Stimulated activated CD4-positive, alpha-beta T cell treated with anti-CD3 and anti-CD28 coated beads, Interleukin-15, amount 100 ng/mL, for 24 hours (primary cell): ENCODE data around the gene CLDN22.
"Not testable (repeated sequence)": the region's sequence is repeated elsewhere in the genome, so short reads cannot be mapped to it uniquely, and the experiment has no call there.

Experiments used
- DNase-seq: peaks from one replicate; pipeline ENCODE4 v3.0.0-alpha.2; 2020

CLDN22 gene

DNA sequence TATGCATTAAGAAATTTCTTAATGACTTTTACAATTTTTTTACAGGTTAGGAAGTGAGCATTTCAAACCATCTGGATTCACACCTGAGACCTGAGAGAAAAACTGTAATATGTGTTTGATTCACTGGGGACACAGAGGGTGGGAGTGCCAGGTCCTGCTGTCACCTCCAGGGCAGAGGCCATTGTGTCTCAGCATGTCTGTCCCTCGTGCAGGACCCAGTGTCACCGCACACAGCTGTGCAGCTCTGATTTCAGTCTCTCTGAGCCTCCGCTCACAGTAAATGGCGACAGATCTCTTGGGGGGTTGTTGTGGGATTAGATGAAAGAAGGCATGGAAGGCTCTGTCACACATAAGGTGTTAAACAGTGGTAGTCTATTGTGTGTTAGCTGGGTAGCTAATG lies 25.2 kb upstream of the CLDN22 start:
- DNase-seq, result no peak

DNA sequence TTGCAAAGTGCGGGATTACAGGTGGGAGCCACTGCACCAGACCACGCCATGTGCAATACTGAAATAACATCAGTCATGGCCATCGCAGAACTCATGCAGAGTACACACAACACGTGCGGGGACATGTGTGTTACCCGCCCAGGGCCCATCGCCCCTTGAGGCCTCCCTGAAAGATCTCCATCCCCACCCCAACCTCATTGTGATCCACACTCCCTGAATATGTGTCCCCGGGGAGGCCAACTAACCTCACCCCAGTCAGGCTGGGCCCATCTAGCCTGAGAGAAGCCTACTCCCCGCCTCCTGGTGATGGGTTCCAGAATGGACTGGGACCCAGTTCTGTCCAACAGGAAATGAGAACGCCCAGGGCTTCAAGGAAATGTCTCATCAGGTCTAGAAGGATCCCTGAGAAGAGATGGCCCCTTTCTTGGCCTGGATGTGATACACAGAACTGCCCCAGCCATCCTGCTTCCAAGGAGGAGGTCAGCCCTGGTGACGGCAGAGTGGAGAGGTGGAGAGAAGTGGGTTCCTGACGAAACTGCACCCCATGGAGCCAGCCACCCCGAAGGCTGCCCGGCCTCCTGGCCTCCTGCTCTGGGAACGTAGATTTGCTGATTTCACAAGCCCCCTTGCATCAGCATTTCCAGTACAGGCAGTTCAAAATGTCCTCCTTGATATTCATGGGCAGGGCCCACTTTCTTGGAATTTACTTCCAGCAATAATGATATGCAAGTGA lies 24.6 kb upstream of the CLDN22 start:
- DNase-seq, result no peak

DNA sequence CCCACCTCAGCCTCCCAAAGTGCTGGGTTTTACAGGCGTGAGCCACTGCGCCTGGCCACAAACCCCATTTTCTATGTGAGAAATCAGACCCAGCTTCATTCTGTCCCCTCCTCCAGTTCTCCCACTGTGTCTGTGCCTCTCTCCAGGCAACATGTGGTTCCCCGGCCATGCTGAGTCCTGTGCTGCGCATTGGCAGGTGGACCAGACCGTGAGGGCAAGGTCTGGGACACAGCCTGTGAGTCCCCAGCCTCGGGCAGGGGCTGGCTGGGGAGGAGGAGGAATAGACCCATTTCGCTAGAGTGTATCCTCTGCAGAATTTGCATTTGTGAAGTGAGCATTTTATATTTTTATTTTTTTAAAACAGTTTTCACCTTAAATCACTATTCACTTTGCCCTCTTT lies 23.7 kb upstream of the CLDN22 start:
- DNase-seq, result no peak

DNA sequence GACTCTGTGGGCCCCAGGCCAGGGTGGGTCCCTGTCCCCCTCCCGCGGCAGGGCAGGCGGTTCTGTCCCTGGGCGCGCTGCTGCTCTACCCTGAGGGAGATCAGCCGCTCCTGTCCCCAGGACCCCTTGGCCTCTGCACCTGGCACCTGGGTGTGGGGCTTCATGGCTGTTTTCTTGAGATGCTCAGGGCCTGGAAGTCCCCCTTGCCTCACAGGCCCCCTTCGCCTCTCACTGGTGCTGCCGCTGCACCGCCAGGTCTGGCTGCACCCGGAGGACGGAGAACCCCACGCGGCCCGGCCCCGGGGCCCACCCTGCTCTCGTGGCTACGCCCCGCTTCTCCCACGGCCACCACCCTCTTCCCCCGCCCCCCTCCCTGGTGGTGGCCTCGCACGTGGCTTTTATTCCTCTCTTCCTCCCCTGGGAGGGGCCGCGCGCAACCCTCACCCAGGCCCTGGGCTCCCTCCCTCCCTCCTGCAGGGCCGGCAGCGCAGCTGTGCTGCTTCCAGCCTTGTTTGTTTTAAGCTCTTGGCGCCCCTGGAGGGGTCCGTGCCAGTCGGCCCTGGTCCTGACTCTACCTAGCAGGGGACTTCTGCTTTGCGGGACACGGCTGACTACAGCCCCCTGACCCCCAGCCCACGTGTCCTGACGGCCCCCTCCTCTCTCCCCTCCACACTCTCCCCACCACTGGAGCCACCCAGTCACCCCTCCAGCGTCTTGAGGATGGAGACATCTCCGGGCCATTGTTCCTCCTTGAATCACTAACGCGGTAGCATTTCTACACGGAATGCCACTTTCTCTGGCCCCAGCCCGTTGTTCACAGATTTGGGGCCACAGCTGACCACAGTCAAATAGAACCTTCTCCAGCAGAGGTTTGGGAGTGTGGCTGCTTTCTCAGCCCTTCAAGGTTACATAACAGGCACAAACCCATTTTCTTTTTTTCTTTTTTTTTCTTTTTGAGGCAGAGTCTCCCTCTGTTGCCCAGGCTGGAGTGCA lies 22.8 kb upstream of the CLDN22 start:
- DNase-seq, result no peak

DNA sequence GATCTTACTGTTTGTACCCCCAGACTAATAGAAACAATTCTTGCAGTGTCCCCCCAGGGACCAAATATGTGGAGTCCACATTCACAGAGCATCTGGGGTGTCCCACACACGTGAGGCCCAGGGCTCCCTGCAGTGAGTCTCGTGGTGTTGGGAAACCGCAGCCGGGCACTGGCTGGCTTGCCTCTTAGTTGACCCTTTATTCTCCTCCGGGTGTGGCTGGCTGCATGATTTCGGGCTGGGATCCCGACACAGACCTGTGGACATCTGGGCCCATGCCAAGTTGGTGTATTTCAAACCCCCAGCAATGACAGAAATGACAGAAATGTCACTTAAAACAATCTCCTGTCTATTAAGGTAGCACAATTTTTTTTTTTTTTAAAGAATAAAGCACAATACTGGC lies 17.8 kb upstream of the CLDN22 start:
- DNase-seq, result no peak

DNA sequence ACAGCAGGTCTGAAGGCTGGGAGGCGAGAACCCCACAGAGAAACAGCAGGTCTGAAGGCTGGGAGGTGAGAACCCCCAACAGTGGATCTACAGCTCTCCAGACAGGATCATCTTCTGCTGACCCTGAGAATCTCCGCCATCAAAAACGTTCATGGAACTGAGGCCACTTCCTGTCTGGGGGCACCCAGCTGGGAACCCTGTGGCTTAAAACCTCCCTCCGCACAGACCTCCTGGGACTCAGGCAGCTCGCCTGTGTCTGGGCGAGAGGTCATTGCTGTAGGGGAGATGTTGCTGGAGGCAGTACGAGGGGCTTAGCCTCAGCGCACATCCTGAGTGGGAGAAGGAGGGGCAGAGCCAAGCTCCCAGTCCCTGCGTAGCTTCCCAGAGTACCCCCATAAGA lies 17.3 kb upstream of the CLDN22 start:
- no peak for DNase-seq

DNA sequence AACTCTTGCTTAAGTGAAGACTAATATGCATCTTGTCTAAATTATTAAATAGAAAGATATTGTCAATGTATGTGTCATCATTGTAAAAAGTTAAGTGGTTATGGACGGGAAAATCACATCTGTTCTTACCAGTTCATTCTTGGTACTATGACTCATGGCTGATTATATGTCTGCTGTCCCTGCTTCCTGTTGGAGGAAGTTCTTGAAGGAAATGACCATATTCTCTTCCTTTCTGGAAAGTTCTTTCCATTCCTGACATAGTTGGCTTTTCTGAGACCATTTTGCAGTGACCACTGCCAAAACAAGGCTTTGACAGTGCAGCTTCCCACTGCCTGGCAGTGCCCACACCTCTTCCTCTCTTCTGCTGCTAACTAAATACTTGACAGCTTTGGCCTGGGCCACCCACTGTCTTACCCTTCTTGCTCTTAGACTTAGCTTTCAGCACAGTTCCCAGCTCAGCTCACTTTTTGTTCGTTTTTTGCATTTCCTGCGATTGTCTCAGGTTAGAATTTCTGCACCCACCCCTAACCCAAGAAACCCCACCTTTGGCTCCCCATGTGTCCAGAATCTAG lies 15.4 kb upstream of the CLDN22 start:
- no peak for DNase-seq

DNA sequence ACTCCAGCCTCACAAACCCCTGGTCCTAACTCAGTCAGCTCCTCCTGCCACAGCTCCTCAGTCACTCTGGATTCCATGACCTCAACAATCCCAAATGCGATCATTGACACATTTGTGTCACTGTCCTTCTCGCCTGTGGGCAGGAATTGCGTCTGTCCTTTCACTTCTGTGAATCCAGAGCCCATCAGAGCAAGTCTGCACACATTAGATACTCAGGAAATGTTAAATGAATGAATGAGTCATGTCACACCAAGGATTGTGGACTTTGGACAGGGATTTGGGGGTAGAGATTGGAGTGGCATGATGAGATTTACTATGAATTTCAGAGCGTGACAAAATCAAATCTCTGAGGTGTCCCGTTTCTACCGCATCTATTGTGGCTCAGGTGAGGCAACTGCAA lies 13.9 kb upstream of the CLDN22 start:
- no peak for DNase-seq

DNA sequence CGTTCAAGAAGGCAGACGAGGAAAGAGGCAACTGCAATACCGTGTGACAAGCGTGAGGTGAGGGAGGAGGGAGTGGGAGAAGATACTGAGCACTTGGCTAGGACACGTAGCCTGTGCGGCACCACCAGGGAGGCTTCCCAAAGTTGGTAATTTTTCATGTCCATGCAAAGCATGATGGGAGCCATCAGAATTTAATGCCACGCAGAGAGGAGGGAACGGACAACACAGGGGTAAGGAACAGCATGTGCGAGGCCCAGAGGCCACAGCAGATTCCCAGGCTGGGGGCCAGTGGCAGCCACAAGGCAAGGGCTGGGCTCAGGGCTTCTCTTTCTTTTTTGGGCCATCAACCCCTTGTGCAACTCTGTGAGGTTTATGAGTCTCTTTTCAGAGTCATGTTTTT lies 13.1 kb upstream of the CLDN22 start:
- no peak for DNase-seq

DNA sequence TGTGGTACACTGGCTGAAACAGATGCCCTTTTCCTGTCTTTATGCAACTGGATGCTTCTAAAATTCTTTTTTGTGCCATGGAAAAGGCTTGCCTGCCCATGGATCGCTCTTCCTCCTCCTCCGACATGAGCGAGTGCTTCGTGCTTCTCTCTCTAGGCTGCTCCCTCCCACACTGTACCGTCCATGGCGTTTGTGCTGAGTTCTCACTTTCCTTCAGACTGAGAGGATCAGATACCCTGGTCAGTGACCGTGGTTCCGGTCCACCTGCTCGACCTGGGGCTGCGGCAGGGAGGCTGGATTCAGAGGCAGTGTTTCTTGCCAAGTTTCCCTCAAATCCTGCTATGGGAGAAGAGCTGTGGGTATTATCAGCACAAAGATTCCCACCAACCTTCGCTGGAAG lies 12.4 kb upstream of the CLDN22 start:
- DNase-seq, result no peak

DNA sequence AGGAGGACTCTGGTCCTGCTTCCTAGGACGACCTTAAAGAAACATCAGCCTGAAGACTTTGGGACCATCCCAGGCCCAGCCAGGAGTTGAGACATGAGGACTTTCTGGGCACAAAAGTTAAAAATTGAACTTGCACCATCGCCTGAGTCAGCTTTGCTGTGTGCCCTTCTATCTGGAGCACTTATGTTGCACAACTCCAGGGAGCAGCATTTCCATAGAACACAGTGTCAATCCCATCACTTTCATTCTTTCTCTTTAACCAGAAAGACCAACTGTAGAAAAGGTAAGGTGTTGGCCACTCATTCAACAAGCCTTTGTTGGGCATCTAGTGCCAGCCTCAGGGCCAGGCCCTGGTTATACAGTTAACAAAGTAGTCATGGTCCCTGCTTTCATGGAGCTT lies 10.8 kb upstream of the CLDN22 start:
- DNase-seq, result no peak

DNA sequence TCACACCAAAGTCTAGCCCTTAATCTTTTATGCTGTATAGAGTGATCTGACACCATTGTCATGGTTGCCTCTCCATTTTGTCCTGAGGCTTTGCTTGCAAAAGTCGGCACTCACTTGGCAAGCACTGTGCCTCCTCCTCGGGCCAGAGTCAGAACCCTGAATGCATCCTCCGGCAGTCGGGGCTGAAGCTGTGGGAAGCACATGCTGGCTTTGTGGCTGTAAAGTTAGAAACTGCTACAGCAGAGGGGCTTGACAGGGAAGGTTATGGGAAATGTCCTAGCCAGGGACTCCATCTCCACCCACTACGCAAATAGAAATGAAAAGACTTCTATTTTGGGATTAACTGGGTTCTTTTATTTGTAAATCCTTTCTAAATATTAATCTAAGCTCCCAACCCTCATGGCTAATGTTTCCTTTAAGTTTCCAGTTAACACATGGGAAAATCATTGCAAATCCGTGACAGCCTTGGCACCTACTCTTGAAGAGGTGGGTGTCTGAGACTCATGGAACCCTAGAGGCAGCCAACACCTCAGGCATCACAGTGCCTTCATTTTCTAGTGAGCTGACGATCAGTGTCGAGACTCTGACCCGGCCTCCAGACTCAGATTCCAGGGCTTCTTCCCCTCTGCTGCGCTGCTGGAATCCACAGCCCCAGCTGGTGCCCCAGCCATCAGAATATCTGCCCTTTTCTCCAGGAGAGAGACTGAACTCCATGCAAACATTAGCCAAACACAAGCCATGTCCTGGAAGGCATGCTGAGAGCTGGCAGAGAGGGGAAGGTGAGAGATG lies 10.1 kb upstream of the CLDN22 start:
- no peak for DNase-seq

DNA sequence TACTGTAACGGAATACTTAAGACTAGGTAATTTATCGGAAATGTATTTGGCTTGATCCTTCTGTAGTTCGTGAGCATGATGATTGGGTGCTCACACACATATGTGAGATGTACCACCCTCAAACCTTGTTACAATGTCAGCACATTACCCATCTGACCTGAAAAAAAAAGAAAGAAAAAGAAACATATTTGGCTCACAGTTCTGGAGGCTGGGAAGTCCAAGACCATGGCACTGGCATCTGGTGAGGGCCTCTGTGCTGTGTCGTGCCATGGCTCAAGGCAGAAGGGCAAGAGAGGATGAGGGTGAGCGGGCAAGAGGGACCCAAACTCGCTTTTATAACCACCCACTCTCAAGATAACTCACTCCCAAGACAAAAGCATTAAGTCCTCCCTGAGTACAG lies 9.2 kb upstream of the CLDN22 start:
- no peak for DNase-seq

DNA sequence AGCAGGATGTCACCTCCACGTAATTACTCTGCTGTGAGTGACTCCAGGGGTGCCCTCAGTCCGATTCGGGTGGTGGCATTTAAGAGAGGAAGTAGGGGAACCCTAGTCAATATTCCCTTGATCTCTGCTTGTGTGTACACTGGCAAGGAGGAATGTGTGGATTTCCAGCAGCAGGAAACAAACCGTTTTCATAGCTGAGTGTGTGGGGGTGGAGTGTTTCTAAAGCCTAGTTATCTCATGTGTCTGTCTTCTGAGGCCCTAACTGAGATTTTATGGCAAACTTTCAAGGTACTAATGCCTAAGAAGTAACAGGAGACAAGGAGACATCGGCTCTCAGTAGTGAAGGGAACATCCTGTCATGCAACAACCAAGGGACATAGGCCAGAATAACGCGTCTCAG lies 8.8 kb upstream of the CLDN22 start:
- no peak for DNase-seq

DNA sequence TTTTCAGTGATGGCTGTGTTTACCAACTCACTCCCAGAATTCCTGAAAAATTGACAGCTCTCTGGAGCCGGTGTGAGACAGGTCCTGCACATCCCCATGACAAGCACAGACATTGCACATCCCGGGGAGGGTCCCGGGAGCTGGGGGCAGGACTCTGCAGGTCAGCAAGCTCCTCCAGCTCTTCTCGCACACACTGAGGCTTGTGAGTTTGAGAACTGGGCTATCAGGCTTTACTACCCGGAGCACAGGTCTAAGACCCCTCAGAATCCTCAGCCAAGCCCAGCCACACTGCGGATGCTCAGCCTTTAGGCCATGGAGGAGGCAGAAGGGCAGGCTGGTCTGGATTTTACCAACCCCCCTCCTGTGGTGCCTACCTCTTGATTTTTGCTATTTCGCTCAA lies 7.8 kb upstream of the CLDN22 start:
- no peak for DNase-seq

DNA sequence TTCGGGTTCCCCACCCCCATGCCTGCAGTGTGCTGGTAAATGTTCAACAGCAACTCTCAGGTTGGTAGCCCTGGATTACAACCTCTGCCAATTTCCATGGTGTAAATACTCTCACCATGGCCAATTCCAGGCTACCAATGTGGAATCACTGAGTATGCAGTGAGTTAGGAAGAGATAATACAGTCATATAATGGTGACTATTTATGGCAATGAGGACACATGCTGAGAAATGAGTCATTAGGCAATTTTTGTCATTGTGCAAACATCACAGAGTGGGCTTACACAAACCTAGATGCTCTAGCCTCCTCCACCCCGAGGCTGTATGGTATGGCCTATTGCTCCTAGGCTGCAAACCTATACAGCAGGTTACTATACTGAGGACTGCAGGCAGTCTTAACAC lies 6.8 kb upstream of the CLDN22 start:
- DNase-seq, result no peak

DNA sequence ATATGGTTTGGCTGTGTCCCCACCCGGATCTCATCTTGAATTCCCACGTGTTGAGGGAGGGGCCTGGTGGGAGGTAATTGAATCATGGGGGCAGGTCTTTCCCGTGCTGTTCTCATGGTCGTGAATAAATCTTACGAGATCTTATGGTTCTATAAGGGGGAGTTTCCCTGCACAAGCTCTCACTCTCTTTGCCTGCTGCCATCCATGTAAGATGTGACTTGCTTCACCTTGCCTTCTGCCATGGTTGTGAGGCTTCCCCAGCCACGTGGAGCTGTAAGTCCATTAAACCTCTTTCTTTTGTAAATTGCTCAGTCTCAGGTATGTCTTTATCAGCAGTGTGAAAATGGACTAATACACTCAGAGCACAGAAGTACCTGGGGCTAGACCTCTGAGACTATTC lies 6.3 kb upstream of the CLDN22 start:
- not testable (repeated sequence) for DNase-seq

DNA sequence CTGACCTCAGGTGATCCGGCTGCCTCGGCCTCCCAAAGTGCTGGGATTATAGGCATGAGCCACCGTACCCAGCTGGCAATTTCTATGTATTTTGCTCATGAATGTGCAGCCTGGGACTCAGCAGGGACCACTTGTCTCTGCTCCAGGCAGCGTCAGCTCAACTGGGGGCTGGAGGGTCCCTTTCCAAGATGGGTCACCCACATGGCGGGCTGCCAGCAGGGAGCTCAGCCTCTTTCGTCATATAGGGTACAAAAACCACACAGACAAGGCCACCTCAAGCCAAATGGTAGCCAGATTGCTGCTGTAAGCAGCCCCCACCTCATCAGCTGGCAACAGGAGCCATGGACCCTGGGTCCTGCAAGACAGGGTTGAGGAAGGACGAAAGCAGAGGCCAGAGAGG lies 4.5 kb upstream of the CLDN22 start:
- DNase-seq, result no peak

DNA sequence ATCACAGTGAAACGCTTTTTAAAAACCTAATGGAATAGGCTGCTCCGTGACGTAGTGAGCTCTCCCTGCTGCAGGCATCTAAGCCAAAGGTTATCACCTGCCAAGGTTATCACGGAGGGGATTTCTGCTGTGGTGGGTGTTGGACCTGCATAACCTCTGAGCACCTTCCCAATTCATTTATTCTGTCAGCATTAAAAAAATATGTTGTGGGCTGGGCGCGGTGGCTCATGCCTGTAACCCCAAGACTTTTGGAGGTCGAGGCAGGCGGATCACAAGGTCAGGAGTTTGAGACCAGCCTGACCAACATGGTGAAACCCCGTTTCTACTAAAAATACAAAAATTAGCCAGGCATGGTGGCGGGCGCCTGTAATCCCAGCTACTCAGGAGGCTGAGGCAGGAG lies 4.0 kb upstream of the CLDN22 start:
- DNase-seq, result not testable (repeated sequence)

DNA sequence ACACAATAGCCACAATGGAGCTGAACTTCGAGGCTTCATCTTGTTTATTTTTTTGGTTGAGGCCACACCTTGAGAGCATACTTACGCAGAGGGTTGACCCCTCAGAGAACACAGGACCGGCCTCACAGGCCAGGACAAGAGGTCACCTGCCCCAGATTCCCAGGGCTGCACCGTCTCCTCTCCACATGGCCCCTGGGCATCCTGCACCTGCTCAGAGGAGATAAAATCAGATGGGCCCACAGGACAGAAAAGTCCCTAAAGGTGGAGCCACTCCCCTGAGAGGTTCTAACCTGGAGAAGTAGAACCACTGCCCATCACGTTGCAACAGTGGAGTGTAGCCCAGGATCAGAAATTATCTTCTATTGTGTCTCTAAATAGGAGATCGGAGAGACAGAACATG lies 3.2 kb upstream of the CLDN22 start:
- DNase-seq, result no peak

DNA sequence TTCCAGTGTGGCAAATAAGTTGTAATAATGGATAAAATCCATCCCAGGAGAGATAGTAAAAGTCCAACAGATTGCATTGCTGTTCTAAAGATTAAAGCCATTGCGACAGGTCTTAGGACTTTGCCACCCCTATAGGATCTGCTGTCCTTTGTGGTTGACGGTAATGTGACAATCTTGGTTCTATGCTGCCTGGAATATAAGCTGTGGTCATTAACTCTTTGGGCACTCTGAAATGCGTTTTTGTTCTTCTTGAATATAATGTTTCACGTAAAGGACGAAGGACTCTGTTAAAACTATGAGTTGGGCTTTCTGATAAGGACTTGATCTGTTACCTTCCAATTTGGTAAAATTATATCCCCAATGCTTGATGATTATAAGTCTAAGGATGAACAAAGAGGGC lies 2.2 kb upstream of the CLDN22 start, which contains the start of gene CLDN24:
Gene CLDN24 (minus strand): TSS at position 101 of the 400 bp plus-strand sequence. CDS start 0 bp downstream, at position 101.
- no peak for DNase-seq

DNA sequence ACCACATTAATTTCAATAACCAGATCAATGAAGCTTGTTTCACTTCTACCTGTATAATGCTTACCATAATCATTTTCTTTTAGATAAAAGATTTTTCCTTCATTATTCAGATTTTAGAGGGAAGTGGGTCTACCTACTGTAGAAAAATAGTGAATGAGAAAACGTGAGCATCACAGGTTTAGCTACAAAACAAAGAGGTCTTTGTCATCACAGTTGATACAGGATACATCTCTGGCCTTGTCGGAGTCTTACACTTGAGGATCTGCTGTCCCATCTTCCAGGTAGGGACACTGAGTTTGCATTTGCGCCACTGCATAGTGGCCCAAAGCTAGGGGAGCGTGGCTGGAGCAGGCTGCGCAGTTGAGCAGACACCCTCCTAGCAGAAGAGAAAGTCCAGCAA lies 1.4 kb upstream of the CLDN22 start:
- DNase-seq, result no peak

DNA sequence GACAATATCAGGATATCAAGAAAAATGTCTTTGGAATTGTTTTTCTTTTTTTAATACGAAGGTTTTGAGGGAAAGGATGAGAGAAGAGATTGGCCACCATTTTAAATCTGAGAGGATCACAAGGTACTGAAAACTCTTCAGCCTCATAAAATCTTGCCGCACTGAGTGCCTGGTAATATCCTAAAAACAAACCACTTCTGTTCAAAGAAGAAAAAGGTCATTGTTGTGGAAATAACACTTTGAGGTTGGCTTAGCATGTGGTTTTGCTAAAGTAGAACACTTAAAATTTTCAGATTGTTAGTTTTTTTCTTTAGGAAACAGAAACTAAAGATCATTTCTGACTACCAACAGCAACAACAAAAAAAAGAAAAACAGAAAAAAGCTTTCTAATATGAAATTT lies 1.0 kb upstream of the CLDN22 start:
- no peak for DNase-seq
